Activated CD4-positive, alpha-beta memory T cell treated with anti-CD3 and anti-CD28 coated beads for 36 hours (primary cell): Measurements from ENCODE around the gene CSNK1G2. TPM values are rescaled to one million over a fixed set of nuclear protein-coding genes. Genes with fewer than 3 reads are reported as not detected.

Experiments
- CTCF ChIA-PET: fragments of 350-600 bp; sonication (Branson Sonifier 250); formaldehyde crosslinking; loops from one replicate; lab custom pipeline; 2021; ENCODE audit warnings: antibody characterized with exemption, inconsistent platforms; lab: Charles Lee
- POLR2A ChIA-PET: fragments of 350-600 bp; sonication (Branson Sonifier 250); formaldehyde crosslinking; loops from one replicate; lab custom pipeline; 2021; ENCODE audit warnings: antibody characterized with exemption; lab: Charles Lee
- DNase-seq: peaks from one replicate; pipeline ENCODE4 v3.0.0-alpha.2; 2020
- H3K27ac Mint-ChIP-seq: one replicate; pipeline ENCODE4 v1.8.0; 2021; ENCODE audit warnings: mixed read lengths
- H3K27me3 Mint-ChIP-seq: one replicate; pipeline ENCODE4 v1.8.0; 2021; ENCODE audit warnings: mixed read lengths
- H3K36me3 Mint-ChIP-seq: one replicate; pipeline ENCODE4 v1.8.0; 2021; ENCODE audit warnings: mixed read lengths
- H3K4me1 Mint-ChIP-seq: one replicate; pipeline ENCODE4 v1.8.0; 2021; ENCODE audit warnings: low read depth, mixed read lengths
- H3K4me3 Mint-ChIP-seq: one replicate; pipeline ENCODE4 v1.8.0; 2021; ENCODE audit warnings: mild to moderate bottlenecking, mixed read lengths
- H3K9me3 Mint-ChIP-seq: one replicate; pipeline ENCODE4 v1.8.0; 2021; ENCODE audit warnings: mixed read lengths
- intact Hi-C: fragments of 100-400 bp; cut with micrococcal nuclease; formaldehyde crosslinking; loops from one replicate; pipeline ENCODE4 v1.15.1; 2023
- total RNA-seq, 2 experiments: library from RNA; stranded (reverse); gene quantifications; one replicate each; pipeline ENCODE4 v1.2.3, GENCODE V29; 2021

The CSNK1G2 gene
- total RNA-seq, 2 experiments from 2014 or later, result 63.7 to 66.2 TPM

DNA sequence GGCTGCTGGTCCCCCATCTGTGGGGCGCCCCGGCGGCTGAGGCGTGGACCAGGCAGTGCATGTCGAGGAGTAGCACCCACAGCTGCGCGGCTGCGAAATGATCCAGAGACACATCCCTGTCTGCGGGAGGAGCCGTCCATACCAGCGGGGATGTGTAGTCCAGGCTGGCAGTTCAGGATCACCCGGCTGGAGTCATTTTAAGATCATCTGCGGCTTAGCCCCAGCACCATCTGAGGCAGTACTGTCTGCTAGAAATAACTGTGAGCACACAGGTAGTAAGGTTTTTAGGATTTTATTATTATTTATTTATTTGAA is 32.7 kb upstream of the CSNK1G2 start:
- no peak overlapping the region for H3K27ac Mint-ChIP-seq
- peaks cover 2% of the 10 kb centered on the region for H3K36me3 Mint-ChIP-seq
- DNase-seq, result no peak
- POLR2A ChIA-PET, result no interaction called here
- no peaks in the 10 kb centered on the region for H3K9me3 Mint-ChIP-seq
- H3K27me3 Mint-ChIP-seq, result no peaks in the 10 kb centered on the region
- intact Hi-C loops, result no loop called here
- H3K4me3 Mint-ChIP-seq, result no peak overlapping the region
- H3K4me1 Mint-ChIP-seq, result peaks cover 30% of the 10 kb centered on the region
- CTCF ChIA-PET, result no interaction called here

DNA sequence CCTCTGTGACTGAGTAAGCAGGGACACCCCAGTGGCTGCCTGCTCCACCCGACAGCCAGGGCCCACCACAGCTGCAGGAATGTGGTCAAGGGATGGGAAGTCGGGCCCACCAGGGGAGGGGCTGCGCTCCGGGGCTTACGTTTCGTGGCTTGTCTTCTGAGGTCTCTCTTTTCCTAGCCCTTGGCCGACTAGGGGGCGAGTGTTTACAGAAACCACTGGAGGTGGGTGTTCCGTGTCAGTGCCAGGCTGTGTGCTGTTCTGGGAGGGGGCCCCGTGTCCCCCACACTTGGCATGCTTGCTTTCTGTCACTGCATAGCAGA is 31.3 kb upstream of the CSNK1G2 start:
- Mint-ChIP-seq H3K36me3 (peaks cover 2% of the 10 kb centered on the region), H3K4me3 (no peak overlapping the region), H3K4me1 (peaks cover 19% of the 10 kb centered on the region), H3K9me3 (no peaks in the 10 kb centered on the region), H3K27me3 (no peaks in the 10 kb centered on the region), H3K27ac (no peak overlapping the region)
- ChIA-PET CTCF (no interaction called here), POLR2A (no interaction called here)
- DNase-seq, result no peak
- intact Hi-C loops, result no loop called here

DNA sequence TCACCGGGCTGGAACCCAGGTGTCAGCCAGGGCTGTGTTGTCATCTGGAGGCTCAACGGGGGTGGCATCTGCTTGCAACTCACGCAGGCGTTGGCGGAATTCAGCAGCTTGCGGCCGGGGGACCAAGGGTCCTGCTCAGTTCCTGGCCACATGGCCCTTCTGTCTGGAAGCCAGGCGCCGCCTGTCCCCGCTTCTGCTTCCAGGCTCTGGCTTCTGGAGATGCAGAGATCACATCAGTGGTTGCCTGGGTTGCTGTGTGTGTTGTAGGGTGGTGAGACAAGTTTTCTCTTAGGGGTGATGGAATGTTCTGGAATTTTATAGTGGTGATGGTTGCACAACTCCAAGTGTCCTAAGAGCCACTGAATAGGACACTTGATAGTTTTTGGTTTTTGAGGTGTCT is 30.8 kb upstream of the CSNK1G2 start:
- Mint-ChIP-seq H3K27me3 (no peaks in the 10 kb centered on the region), H3K4me1 (peaks cover 16% of the 10 kb centered on the region), H3K27ac (no peak overlapping the region), H3K9me3 (no peaks in the 10 kb centered on the region), H3K36me3 (peaks cover 2% of the 10 kb centered on the region), H3K4me3 (no peak overlapping the region)
- intact Hi-C loops, result no loop called here
- DNase-seq, result no peak
- ChIA-PET CTCF (no interaction called here), POLR2A (no interaction called here)

DNA sequence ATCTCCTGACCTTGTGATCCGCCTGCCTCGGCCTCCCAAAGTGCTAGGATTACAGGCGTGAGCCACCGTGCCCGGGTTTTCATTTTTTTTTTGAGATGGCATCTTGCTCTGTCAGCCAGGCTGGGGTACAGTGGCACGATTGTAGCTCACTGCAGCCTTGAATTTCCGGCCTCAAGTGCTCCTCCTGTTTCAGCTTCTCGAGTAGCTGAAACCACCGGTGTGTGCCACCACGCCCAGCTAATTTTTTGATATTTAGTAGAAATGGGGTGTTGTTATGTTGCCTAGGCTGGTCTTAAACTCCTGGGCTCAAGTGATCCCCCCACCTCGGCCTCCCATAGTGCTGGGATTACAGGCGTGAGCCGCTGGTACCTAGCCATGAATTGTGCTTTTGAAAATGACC is 29.9 kb upstream of the CSNK1G2 start:
- no peaks in the 10 kb centered on the region for H3K27me3 Mint-ChIP-seq
- ChIA-PET CTCF (no interaction called here), POLR2A (no interaction called here)
- peaks cover 10% of the 10 kb centered on the region for H3K4me1 Mint-ChIP-seq
- intact Hi-C loops, result no loop called here
- H3K9me3 Mint-ChIP-seq, result no peaks in the 10 kb centered on the region
- no peak overlapping the region for H3K27ac Mint-ChIP-seq
- DNase-seq, result no peak
- peaks cover 2% of the 10 kb centered on the region for H3K36me3 Mint-ChIP-seq
- H3K4me3 Mint-ChIP-seq, result no peak overlapping the region

DNA sequence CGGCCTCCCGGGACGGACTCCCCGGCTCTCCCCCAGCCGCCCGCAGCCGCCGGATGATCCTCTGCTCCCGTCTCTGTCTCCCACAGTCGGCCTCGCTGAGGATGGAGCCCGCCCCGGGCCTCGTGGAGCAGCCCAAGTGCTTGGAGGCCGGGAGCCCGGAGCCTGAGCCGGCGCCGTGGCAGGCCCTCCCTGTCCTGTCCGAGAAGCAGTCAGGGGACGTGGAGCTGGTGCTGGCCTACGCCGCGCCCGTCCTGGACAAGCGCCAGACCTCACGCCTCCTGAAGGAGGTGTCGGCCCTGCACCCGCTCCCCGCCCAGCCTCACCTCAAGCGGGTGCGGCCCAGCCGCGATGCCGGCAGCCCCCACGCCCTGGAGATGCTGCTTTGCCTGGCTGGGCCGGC is 29.0 kb upstream of the CSNK1G2 start:
- no peak overlapping the region for H3K27ac Mint-ChIP-seq
- no peak overlapping the region for H3K4me3 Mint-ChIP-seq
- no peaks in the 10 kb centered on the region for H3K9me3 Mint-ChIP-seq
- H3K36me3 Mint-ChIP-seq, result peaks cover 2% of the 10 kb centered on the region
- intact Hi-C loops, result no loop called here
- no peaks in the 10 kb centered on the region for H3K27me3 Mint-ChIP-seq
- CTCF ChIA-PET, result no interaction called here
- POLR2A ChIA-PET, result no interaction called here
- DNase-seq, result no peak
- H3K4me1 Mint-ChIP-seq, result peaks cover 10% of the 10 kb centered on the region

DNA sequence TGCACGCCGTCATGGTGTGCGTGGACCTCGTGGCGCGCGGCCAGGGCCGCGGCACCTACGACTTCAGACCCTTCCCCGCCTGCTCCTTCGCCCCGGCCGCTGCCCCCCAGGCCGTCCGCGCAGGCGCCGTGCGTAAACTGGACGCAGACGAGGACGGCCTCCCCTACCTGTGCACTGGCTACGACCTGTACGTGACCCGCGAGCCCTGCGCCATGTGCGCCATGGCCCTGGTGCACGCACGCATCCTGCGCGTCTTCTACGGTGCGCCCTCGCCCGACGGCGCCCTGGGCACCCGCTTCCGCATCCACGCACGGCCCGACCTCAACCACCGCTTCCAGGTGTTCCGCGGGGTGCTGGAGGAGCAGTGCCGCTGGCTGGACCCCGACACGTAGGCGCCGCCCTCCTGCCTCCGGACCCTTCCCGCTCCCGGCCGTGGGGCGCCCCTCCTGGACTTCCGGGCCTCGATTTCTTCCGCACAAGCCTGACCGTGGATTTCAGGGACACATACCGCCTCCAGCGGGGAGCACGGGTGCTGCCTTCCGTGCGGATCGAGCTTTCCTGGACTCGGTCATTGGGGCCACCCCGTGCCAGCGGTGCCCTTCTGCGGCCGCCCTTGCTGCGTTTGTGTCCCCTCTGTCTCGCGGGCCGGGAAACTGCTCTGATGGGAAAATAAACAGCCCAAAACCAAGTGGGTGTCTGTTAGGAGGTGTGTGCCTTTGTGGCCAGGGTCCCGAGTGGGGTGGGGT is 28.0 kb upstream of the CSNK1G2 start:
- H3K4me3 Mint-ChIP-seq, result no peak overlapping the region
- no peak for DNase-seq
- ChIA-PET CTCF (no interaction called here), POLR2A (no interaction called here)
- no peaks in the 10 kb centered on the region for H3K9me3 Mint-ChIP-seq
- peaks cover 10% of the 10 kb centered on the region for H3K4me1 Mint-ChIP-seq
- H3K27me3 Mint-ChIP-seq, result no peaks in the 10 kb centered on the region
- intact Hi-C loops, result no loop called here
- H3K36me3 Mint-ChIP-seq, result no peaks in the 10 kb centered on the region
- H3K27ac Mint-ChIP-seq, result no peak overlapping the region

DNA sequence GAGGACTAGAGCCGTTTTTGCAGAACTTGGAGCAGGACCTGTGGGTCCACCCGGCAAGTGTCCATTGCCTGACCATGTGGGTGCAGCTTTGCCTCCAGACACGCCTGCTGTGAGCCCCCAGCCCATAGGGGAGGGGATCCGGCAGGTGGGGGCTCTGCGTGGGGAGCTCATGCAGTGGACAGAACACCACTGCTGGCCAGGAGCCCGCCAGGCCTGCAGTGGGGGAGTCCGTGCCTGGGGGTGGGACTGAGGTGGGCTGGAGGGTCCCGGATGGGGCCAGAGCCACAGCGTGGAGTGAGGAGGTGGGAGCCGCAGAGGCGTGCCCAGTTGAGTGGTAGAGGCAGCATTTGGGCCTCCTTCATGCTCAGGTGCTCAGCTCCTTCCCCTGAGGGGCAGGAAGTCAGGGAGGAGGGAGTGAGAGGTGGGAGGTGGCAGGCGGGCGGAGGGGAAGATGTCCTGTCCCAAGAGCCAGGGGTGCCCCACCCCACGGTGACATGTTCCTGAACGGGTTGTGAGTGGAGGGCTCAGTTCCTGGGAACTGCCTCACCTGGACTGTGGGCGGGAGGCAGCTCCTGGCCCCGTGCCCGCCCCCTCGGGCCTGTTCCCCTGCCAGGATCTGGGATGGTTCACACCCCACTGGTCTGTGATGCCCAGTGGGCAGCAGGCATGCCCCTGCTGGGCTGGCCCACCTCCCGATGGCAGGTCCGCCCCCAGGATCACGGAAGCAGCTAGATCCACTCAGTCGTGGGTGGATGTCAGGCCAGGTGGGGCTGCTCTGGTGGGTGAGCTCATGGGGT is 27.0 kb upstream of the CSNK1G2 start:
- no peak overlapping the region for H3K27ac Mint-ChIP-seq
- no peak for DNase-seq
- intact Hi-C loops, result no loop called here
- H3K4me1 Mint-ChIP-seq, result peaks cover 9% of the 10 kb centered on the region
- H3K36me3 Mint-ChIP-seq, result peaks cover 3% of the 10 kb centered on the region
- POLR2A ChIA-PET, result no interaction called here
- no peaks in the 10 kb centered on the region for H3K27me3 Mint-ChIP-seq
- no peaks in the 10 kb centered on the region for H3K9me3 Mint-ChIP-seq
- H3K4me3 Mint-ChIP-seq, result no peak overlapping the region
- CTCF ChIA-PET, result no interaction called here

DNA sequence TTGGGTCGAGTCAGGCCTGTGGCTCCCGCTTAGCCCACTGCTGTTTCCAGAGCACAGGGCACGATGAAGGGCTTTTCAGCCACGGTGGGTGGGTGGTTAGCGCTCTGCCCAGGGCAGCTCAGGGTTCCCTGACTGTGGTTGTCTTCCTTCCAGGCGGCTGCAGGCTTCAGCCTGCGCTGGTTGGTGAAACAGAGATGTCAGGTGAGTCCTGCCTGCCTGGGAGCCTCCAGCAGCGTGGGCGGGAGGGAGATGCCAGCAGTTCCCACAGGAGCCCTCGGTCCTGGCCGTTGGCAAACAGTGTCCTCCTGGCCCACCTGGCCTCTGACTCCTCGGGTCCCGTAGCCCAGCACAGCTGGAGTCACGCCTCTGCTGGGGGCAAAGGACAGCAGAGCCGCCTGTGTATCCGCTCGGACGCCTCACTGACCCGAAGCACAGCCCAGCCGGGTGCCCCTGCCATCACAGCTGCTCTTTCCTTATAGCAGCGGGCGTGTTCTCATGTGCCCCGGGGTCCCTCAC is 26.1 kb upstream of the CSNK1G2 start:
- intact Hi-C loops, result no loop called here
- peaks cover 2% of the 10 kb centered on the region for H3K4me1 Mint-ChIP-seq
- ChIA-PET CTCF (interaction anchor here (0.6 to 0.9 kb wide), 2 partner anchors 19 to 534 kb away, joined by 4 to 5 read pairs; no protein-coding TSS in a partner anchor), POLR2A (no interaction called here)
- no peak for DNase-seq
- H3K9me3 Mint-ChIP-seq, result no peaks in the 10 kb centered on the region
- H3K27me3 Mint-ChIP-seq, result no peaks in the 10 kb centered on the region
- H3K4me3 Mint-ChIP-seq, result no peak overlapping the region
- no peak overlapping the region for H3K27ac Mint-ChIP-seq
- peaks cover 3% of the 10 kb centered on the region for H3K36me3 Mint-ChIP-seq

DNA sequence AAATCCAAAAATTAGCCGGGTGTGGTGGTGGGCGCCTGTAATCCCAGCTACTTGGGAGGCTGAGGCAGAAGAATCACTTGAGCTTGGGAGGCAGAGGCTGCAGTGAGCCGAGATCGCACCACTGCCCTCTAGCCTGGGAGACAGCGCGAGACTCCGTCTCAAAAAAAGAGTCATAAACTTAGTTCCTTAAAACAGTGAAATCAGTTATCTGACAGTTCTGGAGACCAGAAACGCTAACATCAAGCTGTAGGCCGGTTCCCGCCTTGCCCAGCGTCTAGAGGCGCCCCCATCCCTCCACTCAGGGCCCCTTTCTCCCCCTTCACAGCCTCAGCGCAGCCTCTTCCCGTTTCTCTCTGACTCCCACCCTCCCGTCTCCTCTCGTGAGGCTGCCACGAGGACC is 23.8 kb upstream of the CSNK1G2 start:
- no peaks in the 10 kb centered on the region for H3K27me3 Mint-ChIP-seq
- CTCF ChIA-PET, result no interaction called here
- H3K36me3 Mint-ChIP-seq, result peaks cover 7% of the 10 kb centered on the region
- DNase-seq, result no peak
- H3K27ac Mint-ChIP-seq, result no peak overlapping the region
- H3K4me1 Mint-ChIP-seq, result peaks cover 7% of the 10 kb centered on the region
- H3K4me3 Mint-ChIP-seq, result no peak overlapping the region
- POLR2A ChIA-PET, result no interaction called here
- intact Hi-C loops, result no loop called here
- no peaks in the 10 kb centered on the region for H3K9me3 Mint-ChIP-seq

DNA sequence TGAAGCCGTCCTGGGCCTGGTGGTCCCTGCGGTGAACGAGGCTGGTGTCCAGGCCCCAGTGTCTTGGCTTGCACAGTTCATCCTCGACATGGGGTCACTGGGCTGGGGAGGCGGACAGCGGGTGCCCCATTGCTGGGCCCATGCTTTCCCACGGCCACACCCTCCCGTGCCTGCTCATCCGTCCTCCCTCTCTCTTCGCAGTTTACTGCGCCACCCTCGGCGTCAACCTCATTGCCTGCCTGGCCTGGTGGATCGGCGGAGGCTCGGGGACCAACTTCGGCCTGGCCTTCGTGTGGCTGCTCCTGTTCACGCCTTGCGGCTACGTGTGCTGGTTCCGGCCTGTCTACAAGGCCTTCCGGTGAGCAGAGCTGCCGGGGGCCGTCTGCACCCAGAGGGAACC is 23.0 kb upstream of the CSNK1G2 start:
- CTCF ChIA-PET, result no interaction called here
- H3K36me3 Mint-ChIP-seq, result peaks cover 7% of the 10 kb centered on the region
- no peaks in the 10 kb centered on the region for H3K9me3 Mint-ChIP-seq
- POLR2A ChIA-PET, result no interaction called here
- no peak for DNase-seq
- intact Hi-C loops, result no loop called here
- H3K27me3 Mint-ChIP-seq, result no peaks in the 10 kb centered on the region
- peaks cover 14% of the 10 kb centered on the region for H3K4me1 Mint-ChIP-seq
- no peak overlapping the region for H3K4me3 Mint-ChIP-seq
- H3K27ac Mint-ChIP-seq, result no peak overlapping the region

DNA sequence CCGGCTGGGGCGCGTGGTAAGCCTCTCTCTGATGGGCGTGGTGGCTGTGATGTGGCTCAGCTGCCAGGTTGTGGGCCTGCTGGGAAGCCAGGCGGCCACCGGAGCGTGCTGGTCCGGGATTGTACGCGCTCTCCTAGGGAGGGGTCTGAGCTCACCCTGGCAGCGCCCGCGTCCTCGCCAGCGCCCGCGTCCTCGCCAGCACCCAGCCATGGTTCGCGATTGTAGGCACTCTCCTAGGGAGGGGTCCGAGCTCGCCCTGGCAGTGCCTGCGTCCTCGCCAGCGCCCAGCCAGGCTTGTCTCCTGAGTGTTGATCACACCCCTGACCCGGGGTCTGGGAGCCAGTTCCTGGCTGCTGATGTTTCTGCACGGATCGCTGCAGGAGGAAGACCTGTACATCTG is 22.0 kb upstream of the CSNK1G2 start:
- Mint-ChIP-seq H3K4me3 (no peak overlapping the region), H3K4me1 (peaks cover 23% of the 10 kb centered on the region), H3K27ac (no peak overlapping the region), H3K27me3 (no peaks in the 10 kb centered on the region), H3K36me3 (peaks cover 7% of the 10 kb centered on the region), H3K9me3 (no peaks in the 10 kb centered on the region)
- intact Hi-C loops, result no loop called here
- DNase-seq, result no peak
- CTCF ChIA-PET, result interaction anchor here (1.2 kb wide), 1 partner anchor 23 kb away, joined by 3 read pairs; no protein-coding TSS in a partner anchor
- POLR2A ChIA-PET, result no interaction called here

DNA sequence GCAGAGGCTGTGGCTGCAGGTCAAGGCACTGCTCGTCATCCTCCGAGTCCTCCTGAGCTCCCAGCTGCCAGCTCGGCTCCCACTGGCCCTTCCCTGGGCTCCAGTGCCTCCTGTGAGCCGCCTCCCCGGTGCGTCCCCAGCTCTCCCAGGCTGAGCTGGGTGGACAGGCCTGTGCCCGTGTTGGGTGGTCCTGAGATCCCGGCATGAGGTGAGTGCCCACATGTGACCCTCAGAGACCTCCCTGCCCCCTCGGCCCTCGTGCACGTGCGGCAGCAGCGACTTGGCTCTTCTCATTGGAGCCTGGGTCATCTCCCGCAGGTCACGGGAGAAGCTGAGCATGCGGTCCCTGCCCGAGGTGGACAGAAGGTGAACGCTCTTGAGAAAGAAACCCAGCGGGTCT is 20.3 kb upstream of the CSNK1G2 start:
- Mint-ChIP-seq H3K9me3 (no peaks in the 10 kb centered on the region), H3K27me3 (no peaks in the 10 kb centered on the region), H3K4me1 (peaks cover 23% of the 10 kb centered on the region), H3K27ac (no peak overlapping the region), H3K4me3 (no peak overlapping the region), H3K36me3 (peaks cover 10% of the 10 kb centered on the region)
- intact Hi-C loops, result no loop called here
- ChIA-PET POLR2A (no interaction called here), CTCF (interaction anchor here (0.6 to 1.5 kb wide), 2 partner anchors 9 to 54 kb away, joined by 3 to 5 read pairs; no protein-coding TSS in a partner anchor)
- no peak for DNase-seq
